HG03442 (cell line): Measurements from ENCODE around the gene BPIFB3.

ENCODE experiments used
- ATAC-seq: cut with Tn5 transposase; IDR thresholded peaks from one replicate; pipeline ENCODE4 v1.9.1; 2021; ENCODE audit warnings: mild to moderate bottlenecking, moderate library complexity; ENCODE audit not compliant: unreplicated experiment

The BPIFB3 gene

GRCh38 chr20:33015700-33016580, 37.8 kb upstream of the BPIFB3 start:
- no peak for ATAC-seq

GRCh38 chr20:33016581-33017109, 37.1 kb upstream of the BPIFB3 start:
- ATAC-seq: no peak

GRCh38 chr20:33017542-33017941, 36.2 kb upstream of the BPIFB3 start:
- ATAC-seq: no peak

GRCh38 chr20:33018169-33018931, 35.4 kb upstream of the BPIFB3 start:
- no peak for ATAC-seq

GRCh38 chr20:33019465-33020277, 34.0 kb upstream of the BPIFB3 start:
- ATAC-seq: no peak

GRCh38 chr20:33020278-33021161, 33.2 kb upstream of the BPIFB3 start:
- no peak for ATAC-seq

- no peak for ATAC-seq
These were observed 31.8 kb upstream of the BPIFB3 start for GRCh38 chr20:33021879-33022278.

GRCh38 chr20:33022289-33022688, 31.4 kb upstream of the BPIFB3 start:
- no peak for ATAC-seq

- no peak for ATAC-seq
These were observed 30.8 kb upstream of the BPIFB3 start for GRCh38 chr20:33022694-33023438.

- no peak for ATAC-seq
These were observed 30.1 kb upstream of the BPIFB3 start for GRCh38 chr20:33023439-33024242.

GRCh38 chr20:33024243-33024560, 29.5 kb upstream of the BPIFB3 start:
- no peak for ATAC-seq

GRCh38 chr20:33024609-33025317, 28.9 kb upstream of the BPIFB3 start:
- ATAC-seq: no peak

- no peak for ATAC-seq
These were observed 28.3 kb upstream of the BPIFB3 start for GRCh38 chr20:33025318-33025876.

GRCh38 chr20:33026072-33026778, 27.5 kb upstream of the BPIFB3 start:
- no peak for ATAC-seq

- ATAC-seq: no peak
These were observed 26.6 kb upstream of the BPIFB3 start for GRCh38 chr20:33026779-33027759.
